HepG2 (cell line): Measurements from ENCODE around the gene HMCN2. TPM values are rescaled to one million over a fixed set of nuclear protein-coding genes. Genes with fewer than 3 reads are reported as not detected.

Source experiments
- ATF7 ChIP-seq, 2 experiments: fragments of 450-650 bp in 1 of 2; sonication (generic) in 1 of 2; formaldehyde crosslinking in 1 of 2; IDR thresholded peaks; 2 replicates each; pipeline versions ENCODE4 v1.4.0 to v1.6.1; 2016 to 2020; ENCODE audit warnings: antibody characterized with exemption in 1 of 2, mild to moderate bottlenecking in 1 of 2, missing genetic modification reagents in 1 of 2
- FIP1L1 ChIP-seq: fragments of 200-400 bp; formaldehyde crosslinking; IDR thresholded peaks from 2 replicates; pipeline ENCODE4 v1.6.1; 2018; ENCODE audit warnings: low read depth, mild to moderate bottlenecking, low read length, moderate library complexity, borderline replicate concordance; ENCODE audit not compliant: insufficient read depth
- HMG20B ChIP-seq: conservative IDR thresholded peaks from 2 replicates; pipeline ENCODE4 v1.6.1; 2016; ENCODE audit warnings: missing genetic modification reagents, missing compliant biosample characterization
- HNF4G ChIP-seq, 2 experiments: sonication (generic) in 1 of 2; formaldehyde crosslinking in 1 of 2; IDR thresholded peaks; 2 replicates each; pipeline versions ENCODE4 v1.4.0 to v1.6.1; 2011 to 2020; ENCODE audit warnings: borderline replicate concordance in 2 of 2, low read depth in 2 of 2, mild to moderate bottlenecking in 2 of 2, low read length in 1 of 2, missing genetic modification reagents in 1 of 2, moderate library complexity in 1 of 2
- ISL2 ChIP-seq: sonication (generic); formaldehyde crosslinking; IDR thresholded peaks from 2 replicates; pipeline ENCODE4 v1.5.0; 2020; ENCODE audit warnings: missing genetic modification reagents
- JUND ChIP-seq: sonication (generic); formaldehyde crosslinking; IDR thresholded peaks from 2 replicates; pipeline ENCODE4 v1.8.0; 2022; ENCODE audit warnings: mild to moderate bottlenecking, missing genetic modification reagents
- RXRA ChIP-seq: sonication (generic); formaldehyde crosslinking; IDR thresholded peaks from 2 replicates; pipeline ENCODE4 v1.5.1; 2020; ENCODE audit warnings: missing genetic modification reagents
- SP1 ChIP-seq, 2 experiments: fragments of 450-650 bp in 1 of 2; sonication (generic) in 1 of 2; formaldehyde crosslinking in 1 of 2; IDR thresholded peaks; 2 replicates each; pipeline versions ENCODE4 v1.4.0 to v1.6.1; 2016 to 2020; ENCODE audit warnings: missing genetic modification reagents in 1 of 2
- ZBTB21 ChIP-seq: sonication (generic); formaldehyde crosslinking; IDR thresholded peaks from 2 replicates; pipeline ENCODE4 v1.4.0; 2020; ENCODE audit warnings: missing genetic modification reagents
- ZKSCAN8 ChIP-seq: IDR thresholded peaks from 2 replicates; pipeline ENCODE4 v1.6.1; 2016; ENCODE audit warnings: borderline replicate concordance, missing genetic modification reagents, missing compliant biosample characterization
- ZNF30 ChIP-seq: sonication (generic); formaldehyde crosslinking; IDR thresholded peaks from 2 replicates; pipeline ENCODE4 v1.5.0; 2020; ENCODE audit warnings: mild to moderate bottlenecking, missing genetic modification reagents
- ZNF546 ChIP-seq: sonication (generic); formaldehyde crosslinking; conservative IDR thresholded peaks from 2 replicates; pipeline ENCODE4 v1.8.1; 2023; ENCODE audit warnings: mild to moderate bottlenecking, missing genetic modification reagents
- ZNF724P ChIP-seq: sonication (generic); formaldehyde crosslinking; IDR thresholded peaks from 2 replicates; pipeline ENCODE4 v1.8.0; 2022; ENCODE audit warnings: missing genetic modification reagents, borderline replicate concordance
- ZNF781 ChIP-seq: sonication (generic); formaldehyde crosslinking; IDR thresholded peaks from 2 replicates; pipeline ENCODE4 v1.5.1; 2020; ENCODE audit warnings: borderline replicate concordance, mild to moderate bottlenecking, missing genetic modification reagents; ENCODE audit errors: not compliant biosample characterization
- ZSCAN21 ChIP-seq: sonication (generic); formaldehyde crosslinking; IDR thresholded peaks from 2 replicates; pipeline ENCODE4 v1.8.0; 2022; ENCODE audit warnings: mild to moderate bottlenecking, missing genetic modification reagents, moderate library complexity, borderline replicate concordance
- polyA plus RNA-seq, 8 experiments: library from polyadenylated mRNA; depleted of rRNA in 3 of 8; stranded (reverse) in 7 of 8; unstranded in 1 of 8; fragments of >200 nt; fragmentation: Illumina TruSeq in 4 of 8; extraction: Trizol in 4 of 8; gene quantifications; 2 replicates each; pipeline versions ENCODE4 v1.2.1 to v1.2.3, GENCODE V29; 2011 to 2016; ENCODE audit warnings: low read depth in 4 of 8, missing spikeins in 1 of 8, mixed read lengths in 1 of 8; ENCODE audit not compliant: insufficient read depth in 1 of 8
- total RNA-seq, 5 experiments: library from RNA; depleted of rRNA; stranded (reverse); fragments of >200 nt; fragmentation: Illumina TruSeq; extraction: Trizol; gene quantifications; 2 replicates each; pipeline ENCODE4 v1.2.3, GENCODE V29; 2016; ENCODE audit warnings: low read depth in 1 of 5
- TF ChIP-seq, protein P1 (sequence below): sonication (generic); formaldehyde crosslinking; IDR thresholded peaks from 2 replicates; pipeline ENCODE4 v1.4.0; 2020; ENCODE audit warnings: mild to moderate bottlenecking, low read depth, missing genetic modification reagents
- TF ChIP-seq, protein P2 (sequence below): sonication (generic); formaldehyde crosslinking; IDR thresholded peaks from 2 replicates; pipeline ENCODE4 v1.4.0; 2020; ENCODE audit warnings: mild to moderate bottlenecking, missing genetic modification reagents
- TF ChIP-seq, protein P3 (sequence below): sonication (generic); formaldehyde crosslinking; IDR thresholded peaks from 2 replicates; pipeline ENCODE4 v1.5.0; 2020; ENCODE audit warnings: mild to moderate bottlenecking, missing genetic modification reagents
- TF ChIP-seq, protein P4 (sequence below): sonication (generic); formaldehyde crosslinking; IDR thresholded peaks from 2 replicates; pipeline ENCODE4 v1.4.0; 2020; ENCODE audit warnings: mild to moderate bottlenecking, missing genetic modification reagents
- TF ChIP-seq, protein P5 (sequence below): sonication (generic); formaldehyde crosslinking; IDR thresholded peaks from 2 replicates; pipeline ENCODE4 v1.5.1; 2020; ENCODE audit warnings: missing genetic modification reagents, mild to moderate bottlenecking, borderline replicate concordance

The HMCN2 gene
- total and polyA plus RNA-seq, 2 of the 13 experiments (the other 11 are each of a cell fraction or from before 2014, with no cell fraction given), result 0.09 TPM; not detected in 1

DNA sequence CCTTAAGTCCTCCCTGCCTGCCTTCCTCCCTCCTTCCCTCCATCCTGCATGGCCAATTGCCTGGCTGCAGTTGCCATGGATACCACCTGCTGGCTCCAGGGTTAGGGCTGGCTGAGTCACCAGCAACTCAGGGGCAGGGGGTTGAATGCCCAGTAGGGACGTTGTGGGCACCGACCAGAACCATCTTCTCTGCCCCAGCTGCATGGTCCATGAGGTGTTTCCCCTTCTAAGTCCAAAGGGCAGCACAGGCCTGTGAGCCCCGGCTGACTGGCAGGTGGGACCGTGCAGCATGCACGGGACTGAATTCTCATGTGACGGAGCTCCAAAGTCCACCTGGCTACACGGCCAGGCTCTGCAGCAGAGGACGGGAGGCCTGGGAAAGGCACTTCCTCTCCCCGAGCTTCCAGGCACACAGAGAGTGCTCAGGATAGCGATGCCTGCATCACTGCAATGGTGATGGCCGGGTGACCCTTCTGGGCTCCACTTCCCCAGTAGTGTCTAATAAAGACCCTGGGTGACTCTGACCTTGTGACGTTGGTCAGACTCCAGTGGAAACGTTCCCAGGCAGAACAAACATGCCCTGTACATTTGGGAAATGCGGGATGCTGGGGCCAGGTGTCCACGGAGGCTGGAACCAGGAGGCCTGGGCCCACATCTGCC, 184.9 kb downstream of the HMCN2 start (continued):
- TF ChIP-seq HNF4G (IDR thresholded peaks at IDR 0.05; ENCODE audit: borderline replicate concordance, low read depth, low read length) (peak; percentile 94), HNF4G (CRISPR knock-in tag; IDR thresholded peaks at IDR 0.05; ENCODE audit: borderline replicate concordance, low read depth) (peak; percentile 99), ZSCAN21 (CRISPR knock-in tag) (peak; percentile 96; the same call in 1 of the 2 replicates), ZNF781 (CRISPR knock-in tag) (peak; percentile 94), RXRA (CRISPR knock-in tag) (peak; percentile 75), HMG20B (CRISPR knock-in tag) (no peak; the same call in 1 of the 2 replicates), JUND (peak; percentile 87; the same call in 1 of the 2 replicates), ZBTB21 (CRISPR knock-in tag) (no peak), ATF7 (IDR thresholded peaks at IDR 0.05) (no peak), ATF7 (CRISPR knock-in tag; IDR thresholded peaks at IDR 0.05) (peak; percentile 63; the same call in 1 of the 2 replicates), ZKSCAN8 (CRISPR knock-in tag) (peak; percentile 56; the same call in 1 of the 2 replicates), ZNF30 (CRISPR knock-in tag) (no peak), FIP1L1 (no peak), ZNF546 (CRISPR knock-in tag) (peak; percentile 81; the same call in 1 of the 2 replicates), SP1 (IDR thresholded peaks at IDR 0.05) (no peak), SP1 (CRISPR knock-in tag; IDR thresholded peaks at IDR 0.05) (no peak; the same call in 1 of the 2 replicates), ZNF724P (peak; percentile 87; the same call in 1 of the 2 replicates), ISL2 (peak; percentile 76)
- TF ChIP-seq, protein P1, sequence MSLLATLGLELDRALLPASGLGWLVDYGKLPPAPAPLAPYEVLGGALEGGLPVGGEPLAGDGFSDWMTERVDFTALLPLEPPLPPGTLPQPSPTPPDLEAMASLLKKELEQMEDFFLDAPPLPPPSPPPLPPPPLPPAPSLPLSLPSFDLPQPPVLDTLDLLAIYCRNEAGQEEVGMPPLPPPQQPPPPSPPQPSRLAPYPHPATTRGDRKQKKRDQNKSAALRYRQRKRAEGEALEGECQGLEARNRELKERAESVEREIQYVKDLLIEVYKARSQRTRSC (CRISPR knock-in tag), result no peak
- TF ChIP-seq, protein P2, sequence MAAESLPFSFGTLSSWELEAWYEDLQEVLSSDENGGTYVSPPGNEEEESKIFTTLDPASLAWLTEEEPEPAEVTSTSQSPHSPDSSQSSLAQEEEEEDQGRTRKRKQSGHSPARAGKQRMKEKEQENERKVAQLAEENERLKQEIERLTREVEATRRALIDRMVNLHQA, result no peak
- TF ChIP-seq, protein P3, sequence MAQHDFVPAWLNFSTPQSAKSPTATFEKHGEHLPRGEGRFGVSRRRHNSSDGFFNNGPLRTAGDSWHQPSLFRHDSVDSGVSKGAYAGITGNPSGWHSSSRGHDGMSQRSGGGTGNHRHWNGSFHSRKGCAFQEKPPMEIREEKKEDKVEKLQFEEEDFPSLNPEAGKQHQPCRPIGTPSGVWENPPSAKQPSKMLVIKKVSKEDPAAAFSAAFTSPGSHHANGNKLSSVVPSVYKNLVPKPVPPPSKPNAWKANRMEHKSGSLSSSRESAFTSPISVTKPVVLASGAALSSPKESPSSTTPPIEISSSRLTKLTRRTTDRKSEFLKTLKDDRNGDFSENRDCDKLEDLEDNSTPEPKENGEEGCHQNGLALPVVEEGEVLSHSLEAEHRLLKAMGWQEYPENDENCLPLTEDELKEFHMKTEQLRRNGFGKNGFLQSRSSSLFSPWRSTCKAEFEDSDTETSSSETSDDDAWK (CRISPR knock-in tag), result no peak
- TF ChIP-seq, protein P4, sequence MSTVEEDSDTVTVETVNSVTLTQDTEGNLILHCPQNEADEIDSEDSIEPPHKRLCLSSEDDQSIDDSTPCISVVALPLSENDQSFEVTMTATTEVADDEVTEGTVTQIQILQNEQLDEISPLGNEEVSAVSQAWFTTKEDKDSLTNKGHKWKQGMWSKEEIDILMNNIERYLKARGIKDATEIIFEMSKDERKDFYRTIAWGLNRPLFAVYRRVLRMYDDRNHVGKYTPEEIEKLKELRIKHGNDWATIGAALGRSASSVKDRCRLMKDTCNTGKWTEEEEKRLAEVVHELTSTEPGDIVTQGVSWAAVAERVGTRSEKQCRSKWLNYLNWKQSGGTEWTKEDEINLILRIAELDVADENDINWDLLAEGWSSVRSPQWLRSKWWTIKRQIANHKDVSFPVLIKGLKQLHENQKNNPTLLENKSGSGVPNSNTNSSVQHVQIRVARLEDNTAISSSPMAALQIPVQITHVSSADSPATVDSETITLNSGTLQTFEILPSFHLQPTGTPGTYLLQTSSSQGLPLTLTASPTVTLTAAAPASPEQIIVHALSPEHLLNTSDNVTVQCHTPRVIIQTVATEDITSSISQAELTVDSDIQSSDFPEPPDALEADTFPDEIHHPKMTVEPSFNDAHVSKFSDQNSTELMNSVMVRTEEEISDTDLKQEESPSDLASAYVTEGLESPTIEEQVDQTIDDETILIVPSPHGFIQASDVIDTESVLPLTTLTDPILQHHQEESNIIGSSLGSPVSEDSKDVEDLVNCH (CRISPR knock-in tag), result 0 out of 2 replicates have a peak, but pooled peaks have one; percentile 33
- TF ChIP-seq, protein P5, sequence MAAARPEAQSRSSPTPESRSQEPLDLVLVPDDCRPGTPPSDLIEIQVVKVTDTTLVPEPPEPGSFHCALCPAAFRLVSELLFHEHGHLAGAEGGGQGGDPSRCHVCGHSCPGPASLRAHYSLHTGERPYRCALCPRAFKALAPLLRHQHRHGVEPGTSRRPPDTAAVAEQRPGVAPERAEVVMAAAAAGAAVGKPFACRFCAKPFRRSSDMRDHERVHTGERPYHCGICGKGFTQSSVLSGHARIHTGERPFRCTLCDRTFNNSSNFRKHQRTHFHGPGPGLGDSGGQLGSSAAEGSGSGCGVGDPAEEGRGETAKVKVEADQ (CRISPR knock-in tag), result peak; percentile 58; the same call in 1 of the 2 replicates
